Endothelial cell of umbilical vein (primary cell): ENCODE data around the gene PPP1R8. TPM values are rescaled to one million over a fixed set of nuclear protein-coding genes. Genes with fewer than 3 reads are reported as not detected.
"Not testable (repeated sequence)": the region's sequence is repeated elsewhere in the genome, so short reads cannot be mapped to it uniquely, and the experiment has no call there.

ENCODE experiments used
- BruUV-seq: library from RNA; stranded (reverse); fragments of 400-500 nt; replicated peaks from 2 replicates; lab custom pipeline; 2021; lab: Mats Ljungman, UMichigan
- CTCF ChIA-PET: fragments of 300-600, 350-600 bp; sonication (Branson Sonifier 250); formaldehyde crosslinking; loops from one replicate; lab custom pipeline; 2021; ENCODE audit warnings: antibody characterized with exemption, inconsistent platforms; lab: Charles Lee
- POLR2A ChIA-PET: fragments of 300-600, 350-600 bp; sonication (Branson Sonifier 250); formaldehyde crosslinking; loops from one replicate; lab custom pipeline; 2021; ENCODE audit warnings: antibody characterized with exemption, inconsistent platforms; lab: Charles Lee
- DNase-seq: peaks from one replicate; pipeline ENCODE4 v3.0.0-alpha.2; 2011; ENCODE audit warnings: low read depth, low spot score
- FAIRE-seq: peaks from 2 replicates; lab custom pipeline; 2011; peaks lifted over from hg19 to GRCh38; lab: Jason Lieb, UNC
- H2AFZ ChIP-seq: 2 replicates; pipeline ENCODE4 v1.6.0; 2012; ENCODE audit warnings: low read depth, low read length, control low read depth, inconsistent platforms
- H3K27ac ChIP-seq: 2 replicates; pipeline ENCODE4 v1.5.1; 2011; ENCODE audit warnings: low read depth, mild to moderate bottlenecking, control low read depth, low read length, moderate library complexity; ENCODE audit not compliant: insufficient read depth
- H3K27me3 ChIP-seq, 2 experiments: 2 replicates each; pipeline versions ENCODE4 v1.6.0 to v1.6.1; 2011; ENCODE audit warnings: low read length in 2 of 2, mixed read lengths in 1 of 2; ENCODE audit not compliant: control insufficient read depth in 2 of 2, insufficient read depth in 2 of 2
- H3K36me3 ChIP-seq, 2 experiments: 2 replicates in 1 of 2; 3 replicates in 1 of 2; pipeline ENCODE4 v1.5.1; 2011; ENCODE audit warnings: low read length in 2 of 2, mild to moderate bottlenecking in 1 of 2, moderate library complexity in 1 of 2; ENCODE audit not compliant: control insufficient read depth in 2 of 2, insufficient read depth in 2 of 2; ENCODE audit errors: extremely low read depth in 1 of 2
- H3K4me1 ChIP-seq: 3 replicates; pipeline ENCODE4 v1.5.1; 2011; ENCODE audit warnings: mild to moderate bottlenecking, low read length; ENCODE audit not compliant: control insufficient read depth, insufficient read depth; ENCODE audit errors: extremely low read depth
- H3K4me2 ChIP-seq: 2 replicates; pipeline ENCODE4 v1.6.1; 2011; ENCODE audit warnings: low read length, control low read depth, mixed read lengths; ENCODE audit not compliant: insufficient read depth
- H3K4me3 ChIP-seq, 3 experiments: fragments of 200-600 bp in 1 of 3; sonication (generic), shearing (Covaris generic) in 1 of 3; replicated peaks in 1 of 3; 2 replicates each; pipeline ENCODE4 v1.5.1; 2011 to 2016; ENCODE audit warnings: control low read depth in 3 of 3, low read length in 3 of 3, mild to moderate bottlenecking in 2 of 3, inconsistent platforms in 1 of 3, low read depth in 1 of 3, moderate library complexity in 1 of 3; ENCODE audit not compliant: insufficient read depth in 1 of 3
- H3K79me2 ChIP-seq: 2 replicates; pipeline ENCODE4 v1.6.0; 2012; ENCODE audit warnings: low read length, inconsistent platforms; ENCODE audit not compliant: control insufficient read depth, insufficient read depth
- H3K9ac ChIP-seq: replicated peaks from 2 replicates; pipeline ENCODE3; 2011; ENCODE audit warnings: low read length, control low read depth; ENCODE audit not compliant: insufficient read depth; ENCODE audit errors: extremely low read depth
- H3K9me1 ChIP-seq: replicated peaks from 3 replicates; pipeline ENCODE4 v1.6.0; 2011; ENCODE audit warnings: mild to moderate bottlenecking, low read length; ENCODE audit not compliant: control insufficient read depth, insufficient read depth; ENCODE audit errors: extremely low read depth
- H3K9me3 ChIP-seq: replicated peaks from 2 replicates; pipeline ENCODE4 v1.5.1; 2012; ENCODE audit warnings: low read length, inconsistent platforms; ENCODE audit not compliant: control insufficient read depth, insufficient read depth
- H4K20me1 ChIP-seq: replicated peaks from 2 replicates; pipeline ENCODE3; 2011; ENCODE audit warnings: mild to moderate bottlenecking, low read length; ENCODE audit not compliant: control insufficient read depth, insufficient read depth; ENCODE audit errors: extremely low read depth
- dilution Hi-C: fragments of 300-500 bp; cut with MboI; formaldehyde crosslinking; loops from one replicate; pipeline ENCODE4 v1.15.0; 2019; ENCODE audit warnings: low sequenced_read_pairs; ENCODE audit not compliant: extremely low pct_ligation_motif_present
- intact Hi-C: fragments of 100-400 bp; cut with micrococcal nuclease; formaldehyde crosslinking; loops from one replicate; pipeline ENCODE4 v1.10.0; 2022
- polyA plus RNA-seq, 4 experiments: library from polyadenylated mRNA; depleted of rRNA in 3 of 4; stranded (reverse) in 3 of 4; unstranded in 1 of 4; fragments of >200 nt; gene quantifications; 2 replicates each; pipeline versions ENCODE4 v1.2.1 to v1.2.3, GENCODE V29; 2011 to 2012; ENCODE audit warnings: missing spikeins in 1 of 4
- total RNA-seq: library from RNA; stranded (reverse); gene quantifications from 2 replicates; pipeline ENCODE4 v1.2.3, GENCODE V29; 2021
- TF ChIP-seq, protein P1 (sequence below): IDR thresholded peaks from 2 replicates; pipeline ENCODE4 v1.6.1; 2011; ENCODE audit not compliant: insufficient read depth, insufficient read length

Gene PPP1R8
- total and polyA plus RNA-seq, 2 donors (not counting 3 experiments of a cell fraction or from before 2014, with no cell fraction given): 39.0 to 48.5 TPM

DNA sequence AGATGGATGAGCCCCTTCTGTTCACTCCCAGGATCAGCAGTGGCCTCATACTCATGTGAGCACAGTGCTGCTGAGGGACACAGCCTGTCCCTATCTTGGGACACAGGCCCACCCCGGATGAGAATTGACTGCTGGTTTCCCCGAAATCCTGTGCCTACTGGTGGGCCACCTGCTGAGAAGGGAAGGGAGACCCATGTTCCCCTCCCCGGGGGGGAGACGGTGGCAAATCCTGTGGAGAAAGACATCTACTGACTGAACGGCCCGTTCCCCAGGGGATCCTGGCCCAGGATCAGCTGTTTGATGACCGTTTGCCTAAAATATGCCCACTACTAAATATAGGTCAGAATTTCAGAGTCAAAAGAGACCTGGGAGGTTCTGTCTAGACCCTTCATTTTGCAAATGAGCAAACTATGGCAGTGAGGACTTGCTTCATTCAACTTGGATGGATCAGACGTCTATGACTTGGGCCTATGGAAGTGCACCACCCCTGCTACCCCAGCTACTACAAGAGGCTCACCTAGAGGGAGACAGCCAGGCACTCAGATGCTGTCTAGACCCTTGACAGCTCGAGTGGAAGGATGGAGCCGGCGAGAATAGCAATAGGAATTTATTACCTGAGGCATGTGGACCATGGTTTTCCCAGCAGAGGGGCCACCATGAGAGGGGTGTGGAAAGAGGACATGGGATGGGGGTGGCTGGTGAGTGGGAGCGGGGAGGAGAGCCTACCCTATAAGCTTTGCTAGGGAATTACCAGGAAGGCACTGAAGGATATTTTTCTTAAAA is 26.2 kb downstream of the PPP1R8 start:
- Histone ChIP-seq H3K4me1 (no peaks in the 10 kb centered on the region), H3K79me2 (no peaks in the 10 kb centered on the region), H2AFZ (no peak overlapping the region), H3K9ac (no peak overlapping the region), H3K36me3 (peaks cover 0 to 2% of the 10 kb centered on the region in 2 experiments), H3K4me2 (no peak overlapping the region), H3K9me3 (no peaks in the 10 kb centered on the region), H3K9me1 (no peaks in the 10 kb centered on the region), H3K4me3 (no peak overlapping the region), H3K27me3 (no peaks in the 10 kb centered on the region), H4K20me1 (no peaks in the 10 kb centered on the region), H3K27ac (no peak overlapping the region)
- no TSS peak for BruUV-seq
- ChIA-PET CTCF (interaction anchor here (0.6 to 3.9 kb wide), 25 partner anchors 11 to 1090 kb away, joined by 3 to 99 read pairs (median 5); partner anchors contain the start of gene EYA3), POLR2A (interaction anchor here (0.7 kb wide), 1 partner anchor 356 kb away, joined by 9 read pairs; no protein-coding TSS in a partner anchor)
- DNase-seq: no peak
- intact Hi-C loops: no loop called here
- no peak for FAIRE-seq
- TF ChIP-seq, protein P1, sequence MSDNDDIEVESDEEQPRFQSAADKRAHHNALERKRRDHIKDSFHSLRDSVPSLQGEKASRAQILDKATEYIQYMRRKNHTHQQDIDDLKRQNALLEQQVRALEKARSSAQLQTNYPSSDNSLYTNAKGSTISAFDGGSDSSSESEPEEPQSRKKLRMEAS: no peak
- dilution Hi-C loops: no loop called here

DNA sequence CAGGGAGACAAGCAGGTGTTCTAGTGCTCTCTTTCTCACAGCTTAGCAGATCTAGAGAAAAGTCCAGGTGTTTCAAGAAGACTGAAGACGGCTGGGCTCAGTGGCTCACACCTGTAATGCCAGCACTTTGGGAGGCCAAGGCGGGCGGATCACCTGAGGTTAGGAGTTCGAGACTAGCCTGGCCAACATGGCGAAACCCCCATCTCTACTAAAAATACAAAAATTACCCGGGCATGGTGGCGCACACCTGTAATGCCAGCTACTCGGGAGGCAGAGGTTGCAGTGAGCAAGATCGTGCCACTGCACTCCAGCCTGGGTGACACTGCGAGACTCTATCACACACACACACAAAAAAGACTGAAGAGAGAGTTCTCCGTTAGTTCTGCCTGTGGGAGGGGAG is 27.0 kb downstream of the PPP1R8 start:
- H3K36me3 ChIP-seq, H2AFZ ChIP-seq, H3K4me3 ChIP-seq, DNase-seq, H3K4me1 ChIP-seq, POLR2A ChIA-PET, H3K9me1 ChIP-seq, H3K79me2 ChIP-seq, H3K27me3 ChIP-seq, H3K27ac ChIP-seq, H4K20me1 ChIP-seq, FAIRE-seq, intact Hi-C loops, BruUV-seq, H3K9ac ChIP-seq, H3K9me3 ChIP-seq, dilution Hi-C loops, H3K4me2 ChIP-seq: not testable (repeated sequence)
- CTCF ChIA-PET: interaction anchor here (0.5 to 3.9 kb wide), 55 partner anchors 10 to 1020 kb away, joined by 3 to 99 read pairs (median 4); partner anchors contain the start of genes EYA3, PPP1R8 and THEMIS2
